ENCODE measurements around the gene DAGLB. TPM values are rescaled to one million over a fixed set of nuclear protein-coding genes. Genes with fewer than 3 reads are reported as not detected.
A peak's percentile ranks its signal among the peaks of the same experiment; 100 is the strongest.
"Not testable (repeated sequence)": the region's sequence is repeated elsewhere in the genome, so short reads cannot be mapped to it uniquely, and the experiment has no call there.

The DAGLB gene
- total and polyA plus RNA-seq, 4 donors, result 3.6 to 19.7 (median 16.7) TPM

DNA sequence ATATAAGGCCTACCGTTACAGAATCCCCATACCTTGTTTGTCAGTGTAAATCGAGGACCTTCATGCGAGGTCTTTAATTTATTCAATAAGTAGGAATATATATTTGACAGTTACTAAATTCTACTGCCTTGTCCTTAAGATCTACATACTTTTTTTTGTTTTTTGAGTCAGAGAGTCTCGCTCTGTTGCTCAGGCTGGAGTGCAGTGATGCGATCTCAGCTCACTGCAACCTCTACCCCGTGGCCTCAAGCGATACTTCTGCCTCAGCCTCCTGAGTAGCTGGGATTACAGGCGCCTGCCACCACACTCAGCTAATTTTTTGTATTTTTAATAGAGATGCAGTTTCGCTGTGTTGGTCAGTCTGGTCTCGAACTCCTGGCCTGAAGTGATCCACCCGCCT is 65.9 kb downstream of the DAGLB start:
- intact Hi-C loops (cut with DNase I); DNase-seq; ATAC-seq (ENCODE audit: low FRiP score); H3K4me3 ChIP-seq (ENCODE audit: low read length in 2 of 2); H3K9me3 ChIP-seq (ENCODE audit: control insufficient read depth, low read length); H3K27ac ChIP-seq (ENCODE audit: low read depth in 1 of 2, low read length in 2 of 2); H3K27me3 ChIP-seq (ENCODE audit: control insufficient read depth in 1 of 2, insufficient read depth in 2 of 2, low read length in 1 of 2); H3K36me3 ChIP-seq (ENCODE audit: control insufficient read depth in 1 of 2, insufficient read depth in 2 of 2, low read length in 1 of 2): not testable (repeated sequence)
- WGBS, 2 donors, result 91 to 92% methylated on average over 11 of the region's 11 CpGs
- peaks cover 8 to 13% of the 10 kb centered on the region in 2 donors for H3K4me1 ChIP-seq (ENCODE audit: control insufficient read depth in 1 of 2, insufficient read depth in 2 of 2, low read length in 2 of 2)

DNA sequence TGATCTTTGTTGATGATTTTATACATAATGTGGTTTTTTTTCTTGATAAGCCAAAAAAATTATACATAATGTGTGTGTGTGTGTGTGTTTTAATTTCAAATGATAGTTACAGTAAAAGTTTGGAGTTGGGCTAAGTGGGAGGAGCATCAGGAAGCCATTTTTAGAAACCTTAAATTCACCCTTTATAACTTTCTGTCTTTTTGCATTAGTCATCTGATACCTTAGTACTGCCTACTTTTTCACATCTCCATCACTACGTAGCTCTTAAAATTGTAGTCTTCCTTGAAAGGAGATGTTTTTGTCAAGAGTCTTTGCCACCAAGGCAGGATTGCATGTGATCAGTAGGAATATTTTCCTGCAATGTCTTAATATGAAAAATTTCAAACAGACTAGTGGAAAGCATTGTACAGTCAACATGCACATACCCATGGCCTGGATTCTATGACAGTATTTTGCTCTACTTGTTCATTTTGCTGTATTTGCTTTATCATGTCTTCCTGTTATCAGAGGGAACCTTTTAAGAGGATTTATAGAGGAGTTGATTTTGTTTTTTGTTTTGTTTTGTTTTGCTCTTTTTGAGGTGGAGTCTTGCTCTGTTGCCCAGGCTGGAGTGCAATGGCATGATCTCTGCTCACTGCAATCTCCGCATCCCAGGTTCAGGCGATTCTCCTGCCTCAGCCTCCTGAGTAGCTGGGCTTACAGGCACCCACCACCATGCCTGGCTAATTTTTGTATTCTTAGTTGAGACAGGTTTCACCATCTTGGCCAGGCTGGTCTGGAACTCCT is 67.3 kb downstream of the DAGLB start:
- no peak for ATAC-seq (ENCODE audit: low FRiP score)
- H3K4me3 ChIP-seq (ENCODE audit: low read length in 2 of 2), result no peak overlapping the region
- H3K27ac ChIP-seq (ENCODE audit: low read depth in 1 of 2, low read length in 2 of 2), result no peak overlapping the region
- no peak for DNase-seq
- intact Hi-C loops (cut with DNase I), result no loop called here
- peaks cover 4 to 7% of the 10 kb centered on the region in 2 donors for H3K4me1 ChIP-seq (ENCODE audit: control insufficient read depth in 1 of 2, insufficient read depth in 2 of 2, low read length in 2 of 2)
- no peaks in the 10 kb centered on the region for H3K27me3 ChIP-seq (ENCODE audit: control insufficient read depth in 1 of 2, insufficient read depth in 2 of 2, low read length in 1 of 2)
- 66% methylated on average over 3 of the region's 3 CpGs for whole genome bisulfite sequencing, 2 donors
- no peaks in the 10 kb centered on the region for H3K36me3 ChIP-seq (ENCODE audit: control insufficient read depth in 1 of 2, insufficient read depth in 2 of 2, low read length in 1 of 2)
- H3K9me3 ChIP-seq (ENCODE audit: control insufficient read depth, low read length), result no peaks in the 10 kb centered on the region

DNA sequence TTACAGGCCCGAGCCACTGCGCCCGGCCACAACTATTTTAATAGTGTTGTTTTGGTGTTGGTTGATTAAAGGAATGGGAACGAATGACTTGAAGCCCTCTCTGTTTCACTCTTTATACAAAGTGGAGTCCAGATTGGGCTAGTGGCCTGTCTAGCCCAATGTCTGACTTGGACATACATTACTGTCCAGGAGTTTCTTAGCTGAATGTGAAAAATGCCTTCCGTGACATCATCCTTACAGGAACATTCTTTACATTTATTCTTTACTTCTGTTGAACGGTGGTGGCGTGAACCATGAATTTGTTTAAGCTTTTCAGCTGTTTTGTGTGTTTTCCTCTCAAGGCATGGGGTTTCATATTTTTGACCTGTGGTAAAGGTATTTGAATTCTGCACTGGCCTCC is 67.9 kb downstream of the DAGLB start:
- ATAC-seq (ENCODE audit: low FRiP score) (no peak), DNase-seq (no peak)
- Histone ChIP-seq H3K36me3 (ENCODE audit: control insufficient read depth in 1 of 2, insufficient read depth in 2 of 2, low read length in 1 of 2) (no peaks in the 10 kb centered on the region), H3K9me3 (ENCODE audit: control insufficient read depth, low read length) (no peaks in the 10 kb centered on the region), H3K27ac (ENCODE audit: low read depth in 1 of 2, low read length in 2 of 2) (no peak overlapping the region), H3K4me1 (ENCODE audit: control insufficient read depth in 1 of 2, insufficient read depth in 2 of 2, low read length in 2 of 2) (peaks cover 0 to 7% of the 10 kb centered on the region in 2 donors), H3K4me3 (ENCODE audit: low read length in 2 of 2) (no peak overlapping the region), H3K27me3 (ENCODE audit: control insufficient read depth in 1 of 2, insufficient read depth in 2 of 2, low read length in 1 of 2) (no peaks in the 10 kb centered on the region)
- intact Hi-C loops (cut with DNase I), result no loop called here
- 56 to 63% methylated on average over 7 of the region's 7 CpGs for WGBS, 2 donors

DNA sequence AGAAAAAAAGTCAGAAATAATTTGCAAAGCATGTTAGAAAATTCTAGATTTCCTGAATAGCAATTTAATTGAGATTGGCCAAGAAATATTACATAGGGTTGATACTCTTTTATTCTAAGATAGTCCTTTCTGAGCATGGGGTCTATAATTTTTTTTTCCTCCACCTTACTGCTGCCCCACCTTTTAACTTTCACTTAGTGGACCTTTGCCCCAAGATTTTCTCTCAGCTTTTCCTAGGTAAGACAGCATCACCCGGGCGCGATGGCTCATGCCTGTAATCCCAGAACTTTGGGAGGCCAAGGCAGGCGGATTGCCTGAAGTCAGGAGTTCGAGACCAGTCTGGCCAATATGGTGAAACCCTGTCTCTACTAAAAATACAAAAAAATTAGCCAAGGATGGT is 69.2 kb downstream of the DAGLB start:
- DNase-seq; H3K9me3 ChIP-seq (ENCODE audit: control insufficient read depth, low read length); intact Hi-C loops (cut with DNase I); H3K4me1 ChIP-seq (ENCODE audit: control insufficient read depth in 1 of 2, insufficient read depth in 2 of 2, low read length in 2 of 2); H3K36me3 ChIP-seq (ENCODE audit: control insufficient read depth in 1 of 2, insufficient read depth in 2 of 2, low read length in 1 of 2); H3K4me3 ChIP-seq (ENCODE audit: low read length in 2 of 2); ATAC-seq (ENCODE audit: low FRiP score); H3K27ac ChIP-seq (ENCODE audit: low read depth in 1 of 2, low read length in 2 of 2); H3K27me3 ChIP-seq (ENCODE audit: control insufficient read depth in 1 of 2, insufficient read depth in 2 of 2, low read length in 1 of 2): not testable (repeated sequence)
- 92 to 94% methylated on average over 5 of the region's 5 CpGs for WGBS, 2 donors

DNA sequence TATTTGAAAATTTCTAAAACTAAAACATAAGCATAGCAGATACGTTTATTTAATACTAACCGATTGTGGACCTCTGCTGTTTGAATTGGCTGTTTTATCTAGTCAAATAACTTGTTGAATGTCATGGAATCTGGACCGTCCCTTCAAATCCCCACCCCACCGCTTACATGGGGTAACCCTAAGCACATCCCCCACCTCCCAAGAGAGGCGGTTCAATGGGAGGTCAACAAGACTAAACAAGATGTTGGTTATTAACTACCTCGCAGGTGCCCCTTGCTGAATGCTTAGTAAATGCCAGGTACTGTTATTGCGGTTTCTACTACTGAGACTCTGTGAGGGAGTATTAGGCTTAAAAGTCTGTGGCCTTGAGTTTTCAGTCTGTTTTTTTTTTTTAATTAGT is 70.9 kb downstream of the DAGLB start:
- ATAC-seq (ENCODE audit: low FRiP score) (no peak), DNase-seq (no peak)
- Histone ChIP-seq H3K4me1 (ENCODE audit: control insufficient read depth in 1 of 2, insufficient read depth in 2 of 2, low read length in 2 of 2) (peaks cover 0 to 3% of the 10 kb centered on the region in 2 donors), H3K36me3 (ENCODE audit: control insufficient read depth in 1 of 2, insufficient read depth in 2 of 2, low read length in 1 of 2) (no peaks in the 10 kb centered on the region), H3K9me3 (ENCODE audit: control insufficient read depth, low read length) (no peaks in the 10 kb centered on the region), H3K27ac (ENCODE audit: low read depth in 1 of 2, low read length in 2 of 2) (no peak overlapping the region), H3K27me3 (ENCODE audit: control insufficient read depth in 1 of 2, insufficient read depth in 2 of 2, low read length in 1 of 2) (no peaks in the 10 kb centered on the region), H3K4me3 (ENCODE audit: low read length in 2 of 2) (no peak overlapping the region)
- intact Hi-C loops (cut with DNase I), result no loop called here
- 50 to 57% methylated on average over 7 of the region's 7 CpGs for WGBS, 2 donors

DNA sequence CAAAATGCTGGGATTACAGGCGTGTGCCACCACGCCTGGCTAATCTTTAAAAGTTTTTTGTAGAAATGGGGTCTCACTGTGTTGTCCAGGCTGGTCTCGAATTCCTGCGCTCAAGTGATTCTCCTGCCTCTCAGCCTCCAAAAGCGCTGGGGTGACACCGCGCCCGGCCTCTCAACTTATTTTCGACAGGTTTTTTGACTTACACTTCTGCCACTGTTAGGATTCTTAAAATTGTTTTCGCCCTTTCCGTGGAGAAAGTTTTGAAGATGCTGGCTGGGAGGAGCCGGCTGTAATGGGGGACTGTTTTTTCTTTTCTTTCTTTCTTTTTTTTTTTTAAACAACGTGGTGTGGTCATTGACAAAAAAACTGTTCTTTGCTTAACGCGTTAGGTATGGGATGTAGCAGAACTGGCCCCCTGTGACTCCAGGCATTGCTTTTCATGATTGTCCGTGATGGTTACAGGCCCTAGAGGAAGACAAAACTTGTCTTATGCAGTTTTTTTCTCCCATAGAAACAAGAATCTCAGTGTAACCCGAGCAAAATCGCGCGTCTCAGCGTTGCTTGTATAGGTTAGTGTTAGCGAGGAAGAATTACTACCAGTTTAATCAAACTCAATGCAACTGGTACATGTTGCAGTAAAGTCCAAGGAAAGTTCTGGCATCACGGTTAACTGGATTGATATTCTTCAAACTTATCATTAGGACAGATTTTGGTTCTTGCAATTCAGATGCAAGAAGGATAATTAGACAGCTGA is 72.2 kb downstream of the DAGLB start:
- Histone ChIP-seq H3K9me3 (ENCODE audit: control insufficient read depth, low read length) (no peaks in the 10 kb centered on the region), H3K4me3 (ENCODE audit: low read length in 2 of 2) (peak overlapping the region; percentile 85 to 99), H3K36me3 (ENCODE audit: control insufficient read depth in 1 of 2, insufficient read depth in 2 of 2, low read length in 1 of 2) (no peaks in the 10 kb centered on the region), H3K4me1 (ENCODE audit: control insufficient read depth in 1 of 2, insufficient read depth in 2 of 2, low read length in 2 of 2) (peaks cover 0 to 2% of the 10 kb centered on the region in 2 donors), H3K27me3 (ENCODE audit: control insufficient read depth in 1 of 2, insufficient read depth in 2 of 2, low read length in 1 of 2) (no peaks in the 10 kb centered on the region), H3K27ac (ENCODE audit: low read depth in 1 of 2, low read length in 2 of 2) (peak overlapping the region in 1 of 2 donors; percentile 88)
- WGBS, 2 donors, result 1 to 2% methylated on average over 23 of the region's 23 CpGs
- DNase-seq (no peak), ATAC-seq (ENCODE audit: low FRiP score) (no peak)
- intact Hi-C loops (cut with DNase I), result no loop called here

DNA sequence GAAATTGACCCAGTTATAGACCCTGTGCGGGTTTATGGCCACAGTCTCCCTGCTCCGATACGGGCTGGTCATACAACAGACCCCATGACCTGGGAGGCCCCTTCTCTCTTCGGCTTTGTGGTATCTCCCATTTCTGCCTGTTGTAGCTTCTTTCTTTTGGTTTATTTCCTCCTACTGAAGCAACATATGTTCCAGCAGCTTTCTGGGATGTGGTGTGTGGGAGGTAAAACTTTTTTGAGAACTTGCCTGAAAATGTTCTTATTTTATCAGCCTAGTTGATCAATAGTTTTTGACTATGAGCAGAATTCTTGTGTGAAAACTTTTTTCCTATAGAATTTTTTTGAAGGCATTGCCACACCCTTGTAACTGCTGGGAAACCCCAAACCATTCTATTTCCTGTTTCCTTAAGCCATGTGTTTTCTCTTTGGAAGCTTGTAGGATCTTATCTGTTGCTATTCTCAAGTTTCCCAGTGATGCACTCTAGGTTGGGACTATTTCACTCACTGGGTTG is 80.0 kb downstream of the DAGLB start:
- intact Hi-C loops (cut with DNase I), result no loop called here
- H3K9me3 ChIP-seq (ENCODE audit: control insufficient read depth, low read length), result no peaks in the 10 kb centered on the region
- H3K4me3 ChIP-seq (ENCODE audit: low read length in 2 of 2), result no peak overlapping the region
- 76 to 81% methylated on average over 4 of the region's 4 CpGs for WGBS, 2 donors
- no peak overlapping the region for H3K27ac ChIP-seq (ENCODE audit: low read depth in 1 of 2, low read length in 2 of 2)
- no peaks in the 10 kb centered on the region for H3K27me3 ChIP-seq (ENCODE audit: control insufficient read depth in 1 of 2, insufficient read depth in 2 of 2, low read length in 1 of 2)
- no peaks in the 10 kb centered on the region for H3K4me1 ChIP-seq (ENCODE audit: control insufficient read depth in 1 of 2, insufficient read depth in 2 of 2, low read length in 2 of 2)
- H3K36me3 ChIP-seq (ENCODE audit: control insufficient read depth in 1 of 2, insufficient read depth in 2 of 2, low read length in 1 of 2), result no peaks in the 10 kb centered on the region
- ATAC-seq (ENCODE audit: low FRiP score) (no peak), DNase-seq (no peak)

DNA sequence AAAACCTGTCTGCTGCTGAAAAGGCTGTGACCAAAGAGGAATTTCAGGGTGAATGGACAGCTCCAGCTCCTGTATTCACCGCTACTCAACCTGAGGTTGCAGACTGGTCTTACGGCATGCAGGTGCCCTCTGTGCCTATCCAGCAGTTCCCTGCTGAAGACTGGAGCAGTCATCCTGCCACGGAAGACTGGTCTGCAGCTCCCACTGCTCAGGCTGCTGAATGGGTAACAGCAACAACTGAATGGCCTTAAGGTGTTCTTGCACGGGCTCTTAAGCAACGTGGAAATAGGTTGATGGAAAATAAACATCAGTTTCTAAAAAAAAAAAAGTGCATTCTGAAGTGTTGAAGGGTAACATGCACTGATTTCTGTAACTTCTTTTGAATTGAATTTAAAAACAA is 82.3 kb downstream of the DAGLB start:
- Histone ChIP-seq H3K27me3 (ENCODE audit: control insufficient read depth in 1 of 2, insufficient read depth in 2 of 2, low read length in 1 of 2) (no peaks in the 10 kb centered on the region), H3K4me3 (ENCODE audit: low read length in 2 of 2) (no peak overlapping the region), H3K27ac (ENCODE audit: low read depth in 1 of 2, low read length in 2 of 2) (no peak overlapping the region), H3K4me1 (ENCODE audit: control insufficient read depth in 1 of 2, insufficient read depth in 2 of 2, low read length in 2 of 2) (no peaks in the 10 kb centered on the region), H3K36me3 (ENCODE audit: control insufficient read depth in 1 of 2, insufficient read depth in 2 of 2, low read length in 1 of 2) (no peaks in the 10 kb centered on the region), H3K9me3 (ENCODE audit: control insufficient read depth, low read length) (no peaks in the 10 kb centered on the region)
- intact Hi-C loops (cut with DNase I), result no loop called here
- DNase-seq (no peak), ATAC-seq (ENCODE audit: low FRiP score) (no peak)
- 75 to 84% methylated on average over 5 of the region's 5 CpGs for WGBS, 2 donors
